ENCODE measurements around the gene SERP2. TPM values are rescaled to one million over a fixed set of nuclear protein-coding genes. Genes with fewer than 3 reads are reported as not detected.
A peak's percentile ranks its signal among the peaks of the same experiment; 100 is the strongest.

Gene SERP2
- total RNA-seq, 2 experiments from 2014 or later: not detected

GRCh38 chr13:44432650-44433049, 59.0 kb downstream of the SERP2 start:
- DNase-seq: no peak
- Mint-ChIP-seq H3K4me3 (no peak overlapping the region), H3K9me3 (ENCODE audit: low read depth) (no peaks in the 10 kb centered on the region), H3K4me1 (peaks cover 15% of the 10 kb centered on the region), H3K27ac (no peak overlapping the region), H3K36me3 (no peaks in the 10 kb centered on the region), H3K27me3 (peaks cover 27% of the 10 kb centered on the region)
- no peak for ATAC-seq
- CTCF ChIA-PET: interaction anchor here (0.9 kb wide), 1 partner anchor 528 kb away, joined by 3 read pairs; no protein-coding TSS in a partner anchor

- DNase-seq (no peak), ATAC-seq (no peak)
- no peaks in the 10 kb centered on the region for H3K36me3 Mint-ChIP-seq
- no peak overlapping the region for H3K4me3 Mint-ChIP-seq
- no peaks in the 10 kb centered on the region for H3K9me3 Mint-ChIP-seq (ENCODE audit: low read depth)
- H3K27me3 Mint-ChIP-seq: peaks cover 33% of the 10 kb centered on the region
- H3K27ac Mint-ChIP-seq: no peak overlapping the region
- H3K4me1 Mint-ChIP-seq: peaks cover 15% of the 10 kb centered on the region
- CTCF ChIA-PET: interaction anchor here (0.7 to 1.5 kb wide), 5 partner anchors 155 to 532 kb away, joined by 3 to 4 read pairs (median 3); no protein-coding TSS in a partner anchor
Measured at GRCh38 chr13:44433863-44434765, 60.5 kb downstream of the SERP2 start.

- H3K27me3 Mint-ChIP-seq: peaks cover 34% of the 10 kb centered on the region
- H3K27ac Mint-ChIP-seq: no peak overlapping the region
- DNase-seq (no peak), ATAC-seq (no peak)
- no peaks in the 10 kb centered on the region for H3K36me3 Mint-ChIP-seq
- peaks cover 15% of the 10 kb centered on the region for H3K4me1 Mint-ChIP-seq
- peak overlapping the region; percentile 73 for H3K4me3 Mint-ChIP-seq
- CTCF ChIA-PET: interaction anchor here (0.7 to 1.2 kb wide), 5 partner anchors 49 to 533 kb away, joined by 3 to 4 read pairs (median 3); no protein-coding TSS in a partner anchor
- no peaks in the 10 kb centered on the region for H3K9me3 Mint-ChIP-seq (ENCODE audit: low read depth)
Measured at GRCh38 chr13:44434766-44435141, 61.1 kb downstream of the SERP2 start.

GRCh38 chr13:44435142-44435918, 61.7 kb downstream of the SERP2 start:
- Mint-ChIP-seq H3K36me3 (no peaks in the 10 kb centered on the region), H3K27ac (peak overlapping the region; percentile 44), H3K9me3 (ENCODE audit: low read depth) (no peaks in the 10 kb centered on the region), H3K27me3 (peaks cover 36% of the 10 kb centered on the region), H3K4me1 (peaks cover 15% of the 10 kb centered on the region), H3K4me3 (peak overlapping the region; percentile 73)
- DNase-seq (peak; percentile 93), ATAC-seq (peak; percentile 90)
- CTCF ChIA-PET: interaction anchor here (0.9 to 4.8 kb wide), 7 partner anchors 26 to 555 kb away, joined by 3 to 25 read pairs (median 3); partner anchors contain the start of genes CCDC122 and LACC1

GRCh38 chr13:44435919-44436510, 62.4 kb downstream of the SERP2 start:
- Mint-ChIP-seq H3K27me3 (peaks cover 41% of the 10 kb centered on the region), H3K4me1 (peaks cover 15% of the 10 kb centered on the region), H3K36me3 (no peaks in the 10 kb centered on the region), H3K4me3 (peak overlapping the region; percentile 73), H3K9me3 (ENCODE audit: low read depth) (no peaks in the 10 kb centered on the region), H3K27ac (no peak overlapping the region)
- CTCF ChIA-PET: interaction anchor here (1.0 to 4.8 kb wide), 5 partner anchors 27 to 556 kb away, joined by 3 to 38 read pairs (median 3); partner anchors contain the start of genes CCDC122 and LACC1
- ATAC-seq: no peak
- DNase-seq: no peak

GRCh38 chr13:44436589-44437337, 63.1 kb downstream of the SERP2 start:
- peaks cover 42% of the 10 kb centered on the region for H3K27me3 Mint-ChIP-seq
- H3K36me3 Mint-ChIP-seq: no peaks in the 10 kb centered on the region
- CTCF ChIA-PET: interaction anchor here (0.6 to 4.8 kb wide), 7 partner anchors 8 to 530 kb away, joined by 3 to 38 read pairs (median 3); no protein-coding TSS in a partner anchor

GRCh38 chr13:44437356-44438233, 64.0 kb downstream of the SERP2 start:
- no peak for ATAC-seq
- H3K36me3 Mint-ChIP-seq: no peaks in the 10 kb centered on the region
- peaks cover 46% of the 10 kb centered on the region for H3K27me3 Mint-ChIP-seq

More at GRCh38 chr13:44436589-44437337, 63.1 kb downstream of the SERP2 start:
- Mint-ChIP-seq H3K27ac (no peak overlapping the region), H3K9me3 (ENCODE audit: low read depth) (no peaks in the 10 kb centered on the region), H3K4me3 (peak overlapping the region; percentile 73), H3K4me1 (peaks cover 15% of the 10 kb centered on the region)
- ATAC-seq (peak; percentile 56), DNase-seq (peak; percentile 47)

GRCh38 chr13:44438234-44438579, 64.6 kb downstream of the SERP2 start:
- Mint-ChIP-seq H3K4me1 (peaks cover 15% of the 10 kb centered on the region), H3K27ac (no peak overlapping the region), H3K9me3 (ENCODE audit: low read depth) (no peaks in the 10 kb centered on the region), H3K4me3 (no peak overlapping the region), H3K27me3 (peaks cover 46% of the 10 kb centered on the region), H3K36me3 (no peaks in the 10 kb centered on the region)
- CTCF ChIA-PET: interaction anchor here (0.7 to 4.8 kb wide), 5 partner anchors 12 to 531 kb away, joined by 3 to 38 read pairs (median 6); no protein-coding TSS in a partner anchor
- no peak for DNase-seq
- ATAC-seq: no peak

More at GRCh38 chr13:44437356-44438233, 64.0 kb downstream of the SERP2 start:
- H3K27ac Mint-ChIP-seq: no peak overlapping the region
- no peaks in the 10 kb centered on the region for H3K9me3 Mint-ChIP-seq (ENCODE audit: low read depth)
- peaks cover 15% of the 10 kb centered on the region for H3K4me1 Mint-ChIP-seq
- CTCF ChIA-PET: interaction anchor here (1.0 to 4.8 kb wide), 7 partner anchors 9 to 531 kb away, joined by 3 to 38 read pairs (median 3); no protein-coding TSS in a partner anchor
- DNase-seq: no peak
- H3K4me3 Mint-ChIP-seq: no peak overlapping the region

GRCh38 chr13:44439452-44440024, 65.9 kb downstream of the SERP2 start:
- Mint-ChIP-seq H3K4me1 (peaks cover 15% of the 10 kb centered on the region), H3K4me3 (no peak overlapping the region), H3K27ac (no peak overlapping the region), H3K27me3 (peaks cover 42% of the 10 kb centered on the region), H3K9me3 (ENCODE audit: low read depth) (no peaks in the 10 kb centered on the region), H3K36me3 (no peaks in the 10 kb centered on the region)
- CTCF ChIA-PET: interaction anchor here (1.0 to 4.8 kb wide), 4 partner anchors 13 to 533 kb away, joined by 3 to 38 read pairs (median 16); no protein-coding TSS in a partner anchor
- no peak for DNase-seq
- no peak for ATAC-seq

GRCh38 chr13:44440046-44440608, 66.5 kb downstream of the SERP2 start:
- no peak for DNase-seq
- Mint-ChIP-seq H3K36me3 (no peaks in the 10 kb centered on the region), H3K27ac (no peak overlapping the region), H3K4me3 (no peak overlapping the region), H3K4me1 (peaks cover 15% of the 10 kb centered on the region), H3K27me3 (peaks cover 41% of the 10 kb centered on the region), H3K9me3 (ENCODE audit: low read depth) (no peaks in the 10 kb centered on the region)
- CTCF ChIA-PET: interaction anchor here (0.7 to 4.8 kb wide), 3 partner anchors 249 to 533 kb away, joined by 3 to 38 read pairs (median 25); no protein-coding TSS in a partner anchor
- no peak for ATAC-seq

All from activated CD8-positive, alpha-beta memory T cell treated with anti-CD3 and anti-CD28 coated beads, Interleukin-2, amount 10 ng/mL, durations not matched to agents 7 days and 5 days (primary cell).